Psoas muscle (tissue), 8 donors: Measurements from ENCODE around the gene IQSEC3. TPM values are rescaled to one million over a fixed set of nuclear protein-coding genes. Genes with fewer than 3 reads are reported as not detected.
"Not testable (repeated sequence)": the region's sequence is repeated elsewhere in the genome, so short reads cannot be mapped to it uniquely, and the experiment has no call there.

Experiments
- ATAC-seq, 4 donors: fragments of 200-7000 bp; cut with Tn5 transposase; one replicate each; pipeline ENCODE4 v1.9.1; 2020; ENCODE audit warnings: moderate library complexity in 3 of 4, mild to moderate bottlenecking in 2 of 4
- DNase-seq, 2 donors: peaks; one replicate each; pipeline ENCODE4 v3.0.0-alpha.2; 2020
- H3K27ac ChIP-seq: fragments of 200-600 bp; one replicate; pipeline ENCODE4 v1.8.0; 2022
- H3K27me3 ChIP-seq, 3 donors: fragments of 200-600 bp in 1 of 3; one replicate each; pipeline versions ENCODE4 v1.6.1 to v1.8.0; 2013 to 2022; ENCODE audit warnings: low read length in 2 of 3, mild to moderate bottlenecking in 2 of 3, moderate library complexity in 1 of 3; ENCODE audit not compliant: insufficient read depth in 3 of 3
- H3K36me3 ChIP-seq, 2 donors: fragments of 200-600 bp in 1 of 2; one replicate each; pipeline versions ENCODE4 v1.6.1 to v1.8.0; 2013 to 2022; ENCODE audit warnings: low read depth in 1 of 2, mild to moderate bottlenecking in 1 of 2, moderate library complexity in 1 of 2; ENCODE audit not compliant: insufficient read depth in 1 of 2
- H3K4me1 ChIP-seq: fragments of 200-600 bp; one replicate; pipeline ENCODE4 v1.8.0; 2022
- H3K4me3 ChIP-seq: fragments of 200-600 bp; one replicate; pipeline ENCODE4 v1.8.0; 2022; ENCODE audit warnings: mild to moderate bottlenecking
- H3K9me3 ChIP-seq: fragments of 200-600 bp; one replicate; pipeline ENCODE4 v1.8.0; 2022
- WGBS, 3 donors: extraction: QIAGEN DNeasy Blood & Tissue Kit; methylation state at CpG; one replicate each; pipeline versions ENCODE4 v1.1.6 to v1.1.7; 2013; 5-methylcytosine and 5-hydroxymethylcytosine counted together
- intact Hi-C, 2 donors: fragments of 100-400 bp; cut with DNase I; formaldehyde crosslinking; loops; one replicate each; pipeline versions ENCODE4 v1.11.0 to v1.14.2; 2022
- polyA plus RNA-seq, 3 donors: library from polyadenylated mRNA; stranded (reverse); fragments of 200-250 nt; gene quantifications; one replicate each; pipeline ENCODE4 v1.2.3, GENCODE V29; 2013
- total RNA-seq, 4 donors: library from RNA; stranded (reverse); fragmentation: NEBNext Ultra II Directional in 2 of 4; extraction: Animal tissue kit (Norgen Biotek cat#: 25700) in 2 of 4; gene quantifications; one replicate each; pipeline versions ENCODE4 v1.2.1 to v1.2.4, GENCODE V29; 2021 to 2023
- donor health status: healthy with polysubstance abuse.
- donor health status: DM: no; HTN: no; CAD: no; lungs with moderate emphysema.
- donor health status: Bipolar disorder and iron deficiency.
- donor health status: healthy.
- donor health status: DM: yes; HTN: yes; CAD: no.
- donor health status: DM: no; HTN: no; CAD: no.
- donor health status: DM: no; HTN: no; CAD: no.
- donor health status: DM: yes; HTN: yes; CAD: no.

The IQSEC3 gene
- total and polyA plus RNA-seq, 7 donors: 0.23 to 1.8 (median 0.58) TPM

- H3K4me1 ChIP-seq, DNase-seq, H3K4me3 ChIP-seq, intact Hi-C loops, H3K36me3 ChIP-seq, H3K27ac ChIP-seq, H3K9me3 ChIP-seq, ATAC-seq: not testable (repeated sequence)
- peaks cover 0 to 32% (median 0%) of the 10 kb centered on the region in 3 donors for H3K27me3 ChIP-seq
- WGBS, 3 donors: 55 to 78% (median 68%) methylated on average over 6 of the region's 6 CpGs
Measured at GRCh38 chr12:69677-70076, 3.1 kb downstream of the IQSEC3 start.

GRCh38 chr12:70541-70940, 4.0 kb downstream of the IQSEC3 start:
- intact Hi-C loops, DNase-seq, H3K27ac ChIP-seq, ATAC-seq, H3K9me3 ChIP-seq, H3K4me1 ChIP-seq, H3K4me3 ChIP-seq, H3K36me3 ChIP-seq: not testable (repeated sequence)
- peaks cover 0 to 30% (median 0%) of the 10 kb centered on the region in 3 donors for H3K27me3 ChIP-seq
- 79 to 84% (median 80%) methylated on average over 2 of the region's 2 CpGs for WGBS, 3 donors

- ATAC-seq, intact Hi-C loops, H3K4me1 ChIP-seq, H3K4me3 ChIP-seq, H3K9me3 ChIP-seq, H3K36me3 ChIP-seq, DNase-seq, H3K27ac ChIP-seq: not testable (repeated sequence)
- WGBS, 3 donors: 46 to 59% (median 55%) methylated on average over 4 of the region's 4 CpGs
- peaks cover 0 to 34% (median 0%) of the 10 kb centered on the region in 3 donors for H3K27me3 ChIP-seq
Measured at GRCh38 chr12:72018-72417, 5.5 kb downstream of the IQSEC3 start.

- H3K36me3 ChIP-seq, DNase-seq, H3K27ac ChIP-seq, H3K4me1 ChIP-seq, intact Hi-C loops, H3K9me3 ChIP-seq, H3K4me3 ChIP-seq, ATAC-seq: not testable (repeated sequence)
- WGBS, 3 donors: 71 to 78% (median 73%) methylated on average over 8 of the region's 8 CpGs
- peaks cover 0 to 38% (median 5%) of the 10 kb centered on the region in 3 donors for H3K27me3 ChIP-seq
Measured at GRCh38 chr12:74420-75190, 8.0 kb downstream of the IQSEC3 start.

GRCh38 chr12:75541-75940, 9.0 kb downstream of the IQSEC3 start:
- H3K27me3 ChIP-seq: peaks cover 0 to 40% (median 5%) of the 10 kb centered on the region in 3 donors
- intact Hi-C loops, DNase-seq, H3K4me3 ChIP-seq, H3K4me1 ChIP-seq, H3K36me3 ChIP-seq, H3K27ac ChIP-seq, ATAC-seq, H3K9me3 ChIP-seq: not testable (repeated sequence)
- WGBS, 3 donors: 70 to 87% (median 78%) methylated on average over 5 of the region's 5 CpGs

GRCh38 chr12:76102-76501, 9.5 kb downstream of the IQSEC3 start:
- H3K36me3 ChIP-seq, H3K4me3 ChIP-seq, H3K4me1 ChIP-seq, H3K9me3 ChIP-seq, H3K27ac ChIP-seq, intact Hi-C loops, ATAC-seq, DNase-seq: not testable (repeated sequence)
- H3K27me3 ChIP-seq: peaks cover 0 to 40% (median 5%) of the 10 kb centered on the region in 3 donors
- WGBS, 3 donors: 80 to 83% (median 82%) methylated on average over 10 of the region's 10 CpGs

- DNase-seq, H3K27ac ChIP-seq, intact Hi-C loops, H3K36me3 ChIP-seq, ATAC-seq, H3K4me3 ChIP-seq, H3K4me1 ChIP-seq, H3K9me3 ChIP-seq: not testable (repeated sequence)
- peaks cover 0 to 41% (median 5%) of the 10 kb centered on the region in 3 donors for H3K27me3 ChIP-seq
- WGBS, 3 donors: 86 to 92% (median 92%) methylated on average over 7 of the region's 8 CpGs
Measured at GRCh38 chr12:76551-76950, 10.0 kb downstream of the IQSEC3 start.

GRCh38 chr12:77101-77719, 10.6 kb downstream of the IQSEC3 start:
- H3K36me3 ChIP-seq, H3K27ac ChIP-seq, intact Hi-C loops, H3K4me3 ChIP-seq, H3K4me1 ChIP-seq, ATAC-seq, DNase-seq, H3K9me3 ChIP-seq: not testable (repeated sequence)
- WGBS, 3 donors: 73 to 76% (median 76%) methylated on average over 10 to 11 of the region's 26 CpGs
- H3K27me3 ChIP-seq: peaks cover 0 to 41% (median 5%) of the 10 kb centered on the region in 3 donors

- H3K4me1 ChIP-seq, H3K9me3 ChIP-seq, H3K36me3 ChIP-seq, DNase-seq, intact Hi-C loops, H3K27ac ChIP-seq: not testable (repeated sequence)
- peaks cover 0 to 41% (median 5%) of the 10 kb centered on the region in 3 donors for H3K27me3 ChIP-seq
- ATAC-seq: peak in 2 of 4 donors; percentile 24 to 43
- H3K4me3 ChIP-seq: peak overlapping the region; percentile 22
- WGBS, 3 donors: 2 to 4% (median 4%) methylated on average over 16 to 73 of the region's 82 CpGs
Measured at GRCh38 chr12:77769-78383, 11.3 kb downstream of the IQSEC3 start.
